ENCODE data around the gene ELOVL7. TPM values are rescaled to one million over a fixed set of nuclear protein-coding genes. Genes with fewer than 3 reads are reported as not detected.

The ELOVL7 gene
- total and polyA plus RNA-seq, 4 donors: 0.21 to 2.3 (median 0.76) TPM

DNA sequence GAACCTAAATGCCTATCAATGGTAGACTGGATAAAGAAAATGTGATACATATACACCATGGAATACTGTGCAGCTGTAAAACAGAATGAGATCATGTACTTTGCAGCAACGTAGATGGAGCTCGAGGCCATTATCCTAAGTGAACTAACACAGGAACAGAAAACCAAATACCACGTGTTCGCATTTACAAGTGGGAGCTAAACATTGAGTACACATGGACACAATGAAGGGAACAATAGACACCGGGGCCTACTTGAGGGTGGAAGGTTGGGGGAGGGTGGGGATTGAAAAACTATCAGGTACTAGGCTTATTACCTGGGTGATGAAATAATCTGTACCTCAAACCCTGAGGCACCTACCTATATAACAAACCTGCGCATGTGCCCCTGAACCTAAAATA, 121.7 kb downstream of the ELOVL7 start:
- H3K9ac ChIP-seq (ENCODE audit: low read depth in 1 of 2, low read length in 2 of 2): no peak overlapping the region
- no peak overlapping the region for H3K4me3 ChIP-seq (ENCODE audit: low read depth in 1 of 3, low read length in 3 of 3)
- DNase-seq (ENCODE audit: low spot score): no peak
- WGBS: 58% methylated on average over 6 of the region's 6 CpGs
- H3K36me3 ChIP-seq (ENCODE audit: control insufficient read depth in 4 of 4, insufficient read depth in 3 of 4, low read depth in 1 of 4, low read length in 3 of 4): no peaks in the 10 kb centered on the region
- peaks cover 0 to 1% (median 0%) of the 10 kb centered on the region in 4 donors for H3K27me3 ChIP-seq (ENCODE audit: control insufficient read depth in 4 of 4, insufficient read depth in 4 of 4, low read length in 3 of 4)
- H3K9me3 ChIP-seq (ENCODE audit: control insufficient read depth in 4 of 4, low read length in 3 of 4): no peaks in the 10 kb centered on the region
- H3K27ac ChIP-seq (ENCODE audit: low read depth in 1 of 2, low read length in 2 of 2): no peak overlapping the region
- H3K4me1 ChIP-seq (ENCODE audit: control insufficient read depth in 4 of 4, insufficient read depth in 4 of 4, low read length in 3 of 4): no peaks in the 10 kb centered on the region
- TF ChIP-seq HNF4A (conservative IDR thresholded peaks at IDR 0.05) (no peak), NR2F2 (IDR thresholded peaks at IDR 0.05) (no peak), SP1 (IDR thresholded peaks at IDR 0.05) (no peak), YY1 (IDR thresholded peaks at IDR 0.05) (no peak), ZBTB33 (IDR thresholded peaks at IDR 0.05) (no peak), EGR1 (IDR thresholded peaks at IDR 0.05; ENCODE audit: low read depth in 2 of 2) (no peak), FOXA1 (IDR thresholded peaks at IDR 0.05) (no peak), GABPA (IDR thresholded peaks at IDR 0.05 in 1 of 2, conservative IDR thresholded peaks at IDR 0.05 in 1 of 2) (no peak), HNF4G (IDR thresholded peaks at IDR 0.05) (no peak), JUND (IDR thresholded peaks at IDR 0.05) (no peak), TAF1 (conservative IDR thresholded peaks at IDR 0.05) (no peak), RAD21 (IDR thresholded peaks at IDR 0.05) (no peak), ATF3 (IDR thresholded peaks at IDR 0.05) (no peak), RXRA (IDR thresholded peaks at IDR 0.05) (no peak), FOXA2 (IDR thresholded peaks at IDR 0.05) (no peak)
- TF ChIP-seq, protein P1, sequence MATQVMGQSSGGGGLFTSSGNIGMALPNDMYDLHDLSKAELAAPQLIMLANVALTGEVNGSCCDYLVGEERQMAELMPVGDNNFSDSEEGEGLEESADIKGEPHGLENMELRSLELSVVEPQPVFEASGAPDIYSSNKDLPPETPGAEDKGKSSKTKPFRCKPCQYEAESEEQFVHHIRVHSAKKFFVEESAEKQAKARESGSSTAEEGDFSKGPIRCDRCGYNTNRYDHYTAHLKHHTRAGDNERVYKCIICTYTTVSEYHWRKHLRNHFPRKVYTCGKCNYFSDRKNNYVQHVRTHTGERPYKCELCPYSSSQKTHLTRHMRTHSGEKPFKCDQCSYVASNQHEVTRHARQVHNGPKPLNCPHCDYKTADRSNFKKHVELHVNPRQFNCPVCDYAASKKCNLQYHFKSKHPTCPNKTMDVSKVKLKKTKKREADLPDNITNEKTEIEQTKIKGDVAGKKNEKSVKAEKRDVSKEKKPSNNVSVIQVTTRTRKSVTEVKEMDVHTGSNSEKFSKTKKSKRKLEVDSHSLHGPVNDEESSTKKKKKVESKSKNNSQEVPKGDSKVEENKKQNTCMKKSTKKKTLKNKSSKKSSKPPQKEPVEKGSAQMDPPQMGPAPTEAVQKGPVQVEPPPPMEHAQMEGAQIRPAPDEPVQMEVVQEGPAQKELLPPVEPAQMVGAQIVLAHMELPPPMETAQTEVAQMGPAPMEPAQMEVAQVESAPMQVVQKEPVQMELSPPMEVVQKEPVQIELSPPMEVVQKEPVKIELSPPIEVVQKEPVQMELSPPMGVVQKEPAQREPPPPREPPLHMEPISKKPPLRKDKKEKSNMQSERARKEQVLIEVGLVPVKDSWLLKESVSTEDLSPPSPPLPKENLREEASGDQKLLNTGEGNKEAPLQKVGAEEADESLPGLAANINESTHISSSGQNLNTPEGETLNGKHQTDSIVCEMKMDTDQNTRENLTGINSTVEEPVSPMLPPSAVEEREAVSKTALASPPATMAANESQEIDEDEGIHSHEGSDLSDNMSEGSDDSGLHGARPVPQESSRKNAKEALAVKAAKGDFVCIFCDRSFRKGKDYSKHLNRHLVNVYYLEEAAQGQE (IDR thresholded peaks at IDR 0.05): no peak
- TF ChIP-seq, protein P2, sequence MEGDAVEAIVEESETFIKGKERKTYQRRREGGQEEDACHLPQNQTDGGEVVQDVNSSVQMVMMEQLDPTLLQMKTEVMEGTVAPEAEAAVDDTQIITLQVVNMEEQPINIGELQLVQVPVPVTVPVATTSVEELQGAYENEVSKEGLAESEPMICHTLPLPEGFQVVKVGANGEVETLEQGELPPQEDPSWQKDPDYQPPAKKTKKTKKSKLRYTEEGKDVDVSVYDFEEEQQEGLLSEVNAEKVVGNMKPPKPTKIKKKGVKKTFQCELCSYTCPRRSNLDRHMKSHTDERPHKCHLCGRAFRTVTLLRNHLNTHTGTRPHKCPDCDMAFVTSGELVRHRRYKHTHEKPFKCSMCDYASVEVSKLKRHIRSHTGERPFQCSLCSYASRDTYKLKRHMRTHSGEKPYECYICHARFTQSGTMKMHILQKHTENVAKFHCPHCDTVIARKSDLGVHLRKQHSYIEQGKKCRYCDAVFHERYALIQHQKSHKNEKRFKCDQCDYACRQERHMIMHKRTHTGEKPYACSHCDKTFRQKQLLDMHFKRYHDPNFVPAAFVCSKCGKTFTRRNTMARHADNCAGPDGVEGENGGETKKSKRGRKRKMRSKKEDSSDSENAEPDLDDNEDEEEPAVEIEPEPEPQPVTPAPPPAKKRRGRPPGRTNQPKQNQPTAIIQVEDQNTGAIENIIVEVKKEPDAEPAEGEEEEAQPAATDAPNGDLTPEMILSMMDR (IDR thresholded peaks at IDR 0.05; ENCODE audit: low read depth, low read length, missing input control): no peak
- TF ChIP-seq, protein P3, sequence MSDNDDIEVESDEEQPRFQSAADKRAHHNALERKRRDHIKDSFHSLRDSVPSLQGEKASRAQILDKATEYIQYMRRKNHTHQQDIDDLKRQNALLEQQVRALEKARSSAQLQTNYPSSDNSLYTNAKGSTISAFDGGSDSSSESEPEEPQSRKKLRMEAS (IDR thresholded peaks at IDR 0.05): no peak
